Left forelimb (tissue), 1 donor: ENCODE data around the gene TBX15.

Experiments used
- DNase-seq: peaks from one replicate; pipeline ENCODE4 v3.0.0-alpha.2; 2018; ENCODE audit warnings: low spot score

TBX15 gene

GRCh38 chr1:118988186-118989005, at the start of gene TBX15:
TBX15 (minus strand) TSS chr1:118988343; CDS start chr1:118987795, 548 bp downstream.
- peak; percentile 88 for DNase-seq

DNA sequence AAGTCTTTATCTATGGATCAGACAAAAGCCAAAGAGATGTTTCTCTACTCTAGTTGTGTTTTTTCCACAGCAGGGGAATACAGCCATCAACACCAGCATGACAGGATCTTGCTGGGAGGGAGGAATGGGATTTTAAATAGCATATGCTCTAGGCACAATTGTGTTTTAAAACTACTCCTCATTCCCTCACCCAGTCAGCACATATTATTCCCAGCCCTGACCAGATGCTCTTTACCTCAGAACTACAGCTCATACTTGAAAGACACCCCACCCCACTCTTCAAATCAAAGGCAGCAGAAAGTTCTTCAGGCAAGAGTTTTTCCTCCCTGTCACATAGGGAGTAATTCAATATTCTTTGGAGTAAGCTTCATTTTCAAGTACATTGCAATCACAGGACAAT, 46.2 kb upstream of the TBX15 start:
- no peak for DNase-seq

GRCh38 chr1:119032986-119033385, 44.8 kb upstream of the TBX15 start:
- no peak for DNase-seq

DNA sequence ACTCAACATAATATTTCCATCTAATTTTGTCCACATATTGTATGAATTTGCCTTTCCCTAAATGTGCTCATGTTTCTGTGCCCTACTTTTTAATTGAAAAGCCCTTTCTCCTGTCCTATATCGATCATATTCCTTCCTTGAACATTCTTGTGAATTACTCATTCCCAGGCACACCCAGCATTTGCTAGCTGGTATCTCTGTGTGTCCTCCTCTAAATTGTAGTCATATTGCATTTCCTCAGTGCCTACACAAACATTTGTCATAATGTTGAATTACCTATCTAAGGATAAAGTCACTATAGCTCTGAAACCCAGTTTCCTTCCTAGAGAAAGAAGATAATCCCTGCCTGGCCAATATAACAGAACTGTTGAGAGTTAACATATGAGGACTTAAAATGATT, 39.6 kb upstream of the TBX15 start:
- DNase-seq = no peak

DNA sequence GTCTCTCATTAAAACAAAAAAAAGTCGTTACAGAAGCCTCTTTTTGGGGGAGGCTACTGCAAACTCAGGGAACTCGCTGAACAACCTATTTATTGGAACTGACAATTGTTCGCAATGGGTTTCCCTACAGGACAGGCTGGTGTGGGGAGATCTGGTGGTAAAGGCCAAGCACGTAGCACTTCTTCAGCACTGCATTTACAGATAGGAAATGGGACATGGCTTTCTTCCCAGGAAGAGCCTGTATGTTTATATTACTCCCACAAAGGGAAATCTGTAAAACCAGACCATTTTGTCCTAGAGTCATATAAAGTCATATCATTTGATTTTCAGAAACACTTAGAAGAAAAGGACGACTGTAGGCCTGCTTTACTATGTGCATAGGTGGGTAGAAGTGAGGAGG, 38.8 kb upstream of the TBX15 start:
- DNase-seq = no peak

GRCh38 chr1:119015547-119015946, 27.4 kb upstream of the TBX15 start:
- no peak for DNase-seq

- no peak for DNase-seq
Observed at GRCh38 chr1:119012383-119012782, 24.2 kb upstream of the TBX15 start.

GRCh38 chr1:119011706-119012105, 23.6 kb upstream of the TBX15 start:
- DNase-seq = no peak

GRCh38 chr1:119011116-119011515, 23.0 kb upstream of the TBX15 start:
- no peak for DNase-seq

DNA sequence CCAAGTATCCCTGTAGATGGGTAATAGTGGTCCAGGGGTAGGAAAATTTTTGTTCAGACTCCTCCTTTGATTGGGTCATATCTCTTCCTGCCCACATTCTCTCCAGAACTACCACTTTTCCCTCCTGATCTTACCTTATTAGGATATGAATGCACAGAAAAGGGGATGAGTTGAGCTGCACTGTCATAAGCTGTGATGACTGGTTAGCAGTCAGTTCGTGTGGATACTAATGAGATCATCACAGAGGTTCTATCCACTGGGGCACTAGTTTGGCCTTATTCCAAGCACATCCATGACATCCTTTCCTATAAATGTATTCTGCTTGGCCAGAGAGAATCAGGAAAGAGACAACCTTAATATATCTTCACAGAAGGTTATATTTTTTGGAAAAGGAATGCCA, 22.1 kb upstream of the TBX15 start:
- DNase-seq = no peak

- no peak for DNase-seq
Observed at GRCh38 chr1:119009312-119009655, 21.1 kb upstream of the TBX15 start.

GRCh38 chr1:119008483-119009311, 20.6 kb upstream of the TBX15 start:
- peak; percentile 79 for DNase-seq

DNA sequence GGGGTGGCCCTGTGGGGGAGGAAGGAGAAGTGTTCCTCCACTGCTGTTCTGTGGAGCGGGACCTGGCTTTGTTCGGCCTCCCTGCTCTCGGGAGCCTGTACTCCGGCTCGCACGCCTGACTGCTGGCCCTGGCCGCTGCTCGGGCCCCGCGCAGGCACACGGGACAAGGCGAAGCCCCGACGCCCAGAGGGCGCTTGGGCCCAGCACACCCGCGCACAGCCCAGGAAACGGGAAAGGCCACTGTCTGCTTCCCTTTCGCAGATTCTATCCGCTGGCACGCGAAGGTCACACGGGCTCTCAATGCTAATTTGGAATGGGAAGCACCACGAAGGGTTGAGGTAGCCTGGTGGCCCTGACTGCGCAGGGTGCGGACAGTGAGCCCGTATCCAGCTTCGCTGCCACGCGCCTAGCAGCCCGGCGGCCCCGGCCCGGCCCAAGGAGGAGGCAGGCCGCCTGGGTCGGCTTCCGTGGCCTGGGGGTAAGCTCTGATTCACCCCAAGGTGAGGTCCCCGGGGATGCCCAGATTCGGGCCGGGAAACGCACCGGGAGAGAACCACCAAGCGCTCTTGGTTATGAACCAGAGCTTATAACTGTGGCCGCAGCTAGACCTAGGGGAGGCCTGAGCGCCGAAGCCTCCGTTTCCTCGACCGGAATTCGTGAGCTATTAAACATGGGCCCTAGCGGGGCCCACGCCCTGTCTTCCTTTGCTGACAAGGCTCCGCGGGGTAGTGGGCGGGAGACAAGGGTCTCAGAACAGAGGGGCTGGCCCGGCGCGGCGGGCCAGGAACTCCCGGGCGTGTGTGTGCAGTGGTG, 19.7 kb upstream of the TBX15 start:
- peak; percentile 67 for DNase-seq

DNA sequence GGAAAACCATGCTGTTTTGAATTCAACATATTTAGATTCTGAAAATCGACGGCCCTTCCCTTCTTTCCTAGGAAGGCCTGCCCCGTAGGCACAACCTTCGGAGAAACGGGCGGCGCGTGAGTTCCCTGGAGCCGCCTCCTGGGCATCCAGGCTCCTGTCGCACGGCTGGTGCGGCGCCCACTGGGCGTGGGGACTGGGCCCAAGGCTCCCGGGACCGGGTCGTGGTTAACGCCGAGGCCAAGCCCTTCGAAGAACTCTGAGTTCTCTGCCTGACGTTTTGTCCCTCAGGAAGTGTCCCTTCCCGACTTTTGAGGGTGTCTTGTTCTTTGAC, 19.2 kb upstream of the TBX15 start:
- DNase-seq = peak; percentile 63

- DNase-seq = peak; percentile 67
Observed at GRCh38 chr1:119006406-119007279, 18.5 kb upstream of the TBX15 start.

- DNase-seq = no peak
Observed at GRCh38 chr1:119005724-119006405, 17.7 kb upstream of the TBX15 start.

GRCh38 chr1:119004781-119005180, 16.6 kb upstream of the TBX15 start:
- no peak for DNase-seq

GRCh38 chr1:119004129-119004527, 16.0 kb upstream of the TBX15 start:
- no peak for DNase-seq

GRCh38 chr1:119003413-119004128, 15.4 kb upstream of the TBX15 start:
- DNase-seq = no peak

GRCh38 chr1:119002028-119002686, 14.0 kb upstream of the TBX15 start:
- peak; percentile 53 for DNase-seq
